Limb (tissue), 2 donors: ENCODE measurements around the gene TPSB2.

Experiments
- DNase-seq, 2 donors: peaks; one replicate each; pipeline ENCODE4 v3.0.0-alpha.2; 2016; ENCODE audit errors: extremely low spot score in 2 of 2

TPSB2 gene

GRCh38 chr16:1184156-1184868 lies 45.7 kb downstream of the TPSB2 start:
- DNase-seq: no peak

GRCh38 chr16:1182950-1183907 lies 46.8 kb downstream of the TPSB2 start:
- DNase-seq: peak; percentile 20 to 69

- DNase-seq: no peak
Measured at GRCh38 chr16:1182316-1182671, 47.7 kb downstream of the TPSB2 start.

GRCh38 chr16:1181404-1182315 lies 48.3 kb downstream of the TPSB2 start:
- DNase-seq: no peak

GRCh38 chr16:1180549-1181403 lies 49.2 kb downstream of the TPSB2 start:
- DNase-seq: peak in 1 of 2 donors; percentile 7
